H9 (cell line): ENCODE results near the gene FBXL14. TPM values are rescaled to one million over a fixed set of nuclear protein-coding genes. Genes with fewer than 3 reads are reported as not detected.

Experiments
- DNase-seq: peaks from one replicate; pipeline ENCODE4 v3.0.0-alpha.2; 2017
- H2AFZ ChIP-seq: one replicate; pipeline ENCODE4 v1.6.1; 2013; ENCODE audit warnings: mild to moderate bottlenecking, low read length, control low read depth, moderate library complexity
- H2AK5ac ChIP-seq: 2 replicates; pipeline ENCODE4 v1.6.1; 2013; ENCODE audit warnings: low read length, control low read depth, mixed read lengths; ENCODE audit not compliant: insufficient read length
- H2BK120ac ChIP-seq: one replicate; pipeline ENCODE4 v1.6.1; 2013; ENCODE audit warnings: low read depth, mild to moderate bottlenecking, low read length, control low read depth, inconsistent platforms; ENCODE audit not compliant: poor library complexity, severe bottlenecking
- H2BK12ac ChIP-seq: 2 replicates; pipeline ENCODE4 v1.6.1; 2013; ENCODE audit warnings: low read length, control low read depth, mixed read lengths, low read depth; ENCODE audit not compliant: insufficient read length
- H2BK15ac ChIP-seq: 2 replicates; pipeline ENCODE4 v1.6.1; 2013; ENCODE audit warnings: low read depth, low read length, control low read depth
- H2BK20ac ChIP-seq: one replicate; pipeline ENCODE4 v1.6.1; 2013; ENCODE audit warnings: low read depth, mild to moderate bottlenecking, low read length, control low read depth, inconsistent platforms; ENCODE audit not compliant: poor library complexity, severe bottlenecking
- H2BK5ac ChIP-seq: 2 replicates; pipeline ENCODE4 v1.6.1; 2013; ENCODE audit warnings: low read length, control low read depth, mixed read lengths; ENCODE audit not compliant: insufficient read length
- H3K14ac ChIP-seq: 2 replicates; pipeline ENCODE4 v1.6.1; 2013; ENCODE audit warnings: low read length, control low read depth; ENCODE audit not compliant: insufficient read depth
- H3K18ac ChIP-seq: 2 replicates; pipeline ENCODE4 v1.6.1; 2013; ENCODE audit warnings: low read depth, mild to moderate bottlenecking, mixed read lengths, low read length, control low read depth; ENCODE audit not compliant: insufficient read length
- H3K23ac ChIP-seq: 2 replicates; pipeline ENCODE4 v1.6.1; 2013; ENCODE audit warnings: low read length, control low read depth, mixed read lengths, low read depth; ENCODE audit not compliant: insufficient read length
- H3K23me2 ChIP-seq: 2 replicates; pipeline ENCODE4 v1.6.1; 2013; ENCODE audit warnings: low read depth, mild to moderate bottlenecking, mixed read lengths, low read length, control low read depth; ENCODE audit not compliant: insufficient read length, poor library complexity, severe bottlenecking
- H3K27ac ChIP-seq: 2 replicates; pipeline ENCODE4 v1.5.1; 2013; ENCODE audit warnings: low read length, control low read depth, mixed read lengths, low read depth; ENCODE audit not compliant: insufficient read length
- H3K27me3 ChIP-seq: 2 replicates; pipeline ENCODE4 v1.6.1; 2013; ENCODE audit warnings: low read length, control low read depth, inconsistent platforms; ENCODE audit not compliant: insufficient read depth
- H3K4ac ChIP-seq: 2 replicates; pipeline ENCODE4 v1.6.1; 2013; ENCODE audit warnings: low read depth, mild to moderate bottlenecking, control low read depth, inconsistent platforms, low read length, moderate library complexity
- H3K4me1 ChIP-seq: 2 replicates; pipeline ENCODE4 v1.6.1; 2013; ENCODE audit warnings: low read length, control low read depth, inconsistent platforms; ENCODE audit not compliant: insufficient read depth
- H3K4me2 ChIP-seq: 2 replicates; pipeline ENCODE4 v1.6.1; 2013; ENCODE audit warnings: low read length, control low read depth, mixed read lengths; ENCODE audit not compliant: insufficient read length, insufficient read depth
- H3K56ac ChIP-seq: 2 replicates; pipeline ENCODE4 v1.6.1; 2013; ENCODE audit warnings: low read depth, mild to moderate bottlenecking, mixed read lengths, low read length, control low read depth; ENCODE audit not compliant: insufficient read length
- H3K79me1 ChIP-seq: 2 replicates; pipeline ENCODE4 v1.6.1; 2013; ENCODE audit warnings: low read depth, mild to moderate bottlenecking, moderate library complexity, low read length, control low read depth, inconsistent platforms; ENCODE audit not compliant: insufficient read depth, poor library complexity, severe bottlenecking
- H3K79me2 ChIP-seq: 2 replicates; pipeline ENCODE4 v1.6.1; 2013; ENCODE audit warnings: low read length, control low read depth, inconsistent platforms; ENCODE audit not compliant: insufficient read depth
- H3K9ac ChIP-seq: 2 replicates; pipeline ENCODE4 v1.6.1; 2013; ENCODE audit warnings: low read length, control low read depth, mixed read lengths; ENCODE audit not compliant: insufficient read length; ENCODE audit errors: extremely low read depth
- H3K9me3 ChIP-seq: one replicate; pipeline ENCODE4 v1.6.1; 2013; ENCODE audit warnings: low read depth, low read length, inconsistent platforms; ENCODE audit not compliant: control insufficient read depth
- H3T11ph ChIP-seq: one replicate; pipeline ENCODE4 v1.6.1; 2013; ENCODE audit warnings: mild to moderate bottlenecking, low read length, control low read depth, inconsistent platforms
- H4K20me1 ChIP-seq: one replicate; pipeline ENCODE4 v1.6.1; 2013; ENCODE audit not compliant: control insufficient read depth, insufficient read length, insufficient read depth
- H4K5ac ChIP-seq: 2 replicates; pipeline ENCODE4 v1.6.1; 2013; ENCODE audit warnings: low read depth, mild to moderate bottlenecking, mixed read lengths, low read length, control low read depth; ENCODE audit not compliant: insufficient read length
- H4K8ac ChIP-seq: replicated peaks from 2 replicates; pipeline ENCODE4 v1.6.1; 2013; ENCODE audit warnings: low read length, control low read depth, mixed read lengths, low read depth; ENCODE audit not compliant: insufficient read length
- H4K91ac ChIP-seq: 2 replicates; pipeline ENCODE4 v1.6.1; 2013; ENCODE audit warnings: low read depth, mild to moderate bottlenecking, moderate library complexity, mixed read lengths, low read length, control low read depth; ENCODE audit not compliant: insufficient read length
- H3K27ac Mint-ChIP-seq, 3 experiments: 2 replicates in 2 of 3; 3 replicates in 1 of 3; pipeline ENCODE4 v1.8.0; 2020 to 2021; ENCODE audit warnings: mixed read lengths in 3 of 3, mild to moderate bottlenecking in 1 of 3, moderate library complexity in 1 of 3
- H3K27me3 Mint-ChIP-seq: 2 replicates; pipeline ENCODE4 v1.8.0; 2021; ENCODE audit warnings: low read depth, mild to moderate bottlenecking, moderate library complexity, mixed read lengths
- H3K36me3 Mint-ChIP-seq, 3 experiments: 2 replicates in 2 of 3; 3 replicates in 1 of 3; pipeline ENCODE4 v1.8.0; 2020 to 2021; ENCODE audit warnings: low read depth in 3 of 3, mixed read lengths in 3 of 3; ENCODE audit not compliant: insufficient read depth in 1 of 3
- H3K4me1 Mint-ChIP-seq, 2 experiments: 2 replicates each; pipeline ENCODE4 v1.8.0; 2020; ENCODE audit warnings: mixed read lengths in 2 of 2
- H3K4me3 Mint-ChIP-seq, 2 experiments: 2 replicates in 1 of 2; 3 replicates in 1 of 2; pipeline ENCODE4 v1.8.0; 2020 to 2021; ENCODE audit warnings: mild to moderate bottlenecking in 2 of 2, mixed read lengths in 2 of 2, moderate library complexity in 1 of 2
- H3K9me3 Mint-ChIP-seq, 2 experiments: 2 replicates in 1 of 2; 3 replicates in 1 of 2; pipeline ENCODE4 v1.8.0; 2020; ENCODE audit warnings: mild to moderate bottlenecking in 2 of 2, mixed read lengths in 2 of 2, moderate library complexity in 1 of 2
- WGBS: extraction: QIAGEN DNeasy Blood & Tissue Kit; methylation state at CpG from one replicate; pipeline ENCODE4 v1.1.7; 2013; ENCODE audit warnings: missing lambda C conversion rate, low lambda C conversion rate, mixed read lengths; ENCODE audit not compliant: insufficient read length; ENCODE audit errors: extremely low coverage; 5-methylcytosine and 5-hydroxymethylcytosine counted together
- total RNA-seq: library from RNA; stranded (reverse); gene quantifications from 2 replicates; pipeline ENCODE4 v1.2.1, GENCODE V29; 2021
- TF ChIP-seq, protein P1 (sequence below): fragments of 200-600 bp; sonication (generic); conservative IDR thresholded peaks from 3 replicates; pipeline ENCODE4 v1.8.0; 2021; ENCODE audit warnings: antibody characterized with exemption, mild to moderate bottlenecking

Gene FBXL14
- total RNA-seq, 1 experiment from 2014 or later, result 15.6 TPM

DNA sequence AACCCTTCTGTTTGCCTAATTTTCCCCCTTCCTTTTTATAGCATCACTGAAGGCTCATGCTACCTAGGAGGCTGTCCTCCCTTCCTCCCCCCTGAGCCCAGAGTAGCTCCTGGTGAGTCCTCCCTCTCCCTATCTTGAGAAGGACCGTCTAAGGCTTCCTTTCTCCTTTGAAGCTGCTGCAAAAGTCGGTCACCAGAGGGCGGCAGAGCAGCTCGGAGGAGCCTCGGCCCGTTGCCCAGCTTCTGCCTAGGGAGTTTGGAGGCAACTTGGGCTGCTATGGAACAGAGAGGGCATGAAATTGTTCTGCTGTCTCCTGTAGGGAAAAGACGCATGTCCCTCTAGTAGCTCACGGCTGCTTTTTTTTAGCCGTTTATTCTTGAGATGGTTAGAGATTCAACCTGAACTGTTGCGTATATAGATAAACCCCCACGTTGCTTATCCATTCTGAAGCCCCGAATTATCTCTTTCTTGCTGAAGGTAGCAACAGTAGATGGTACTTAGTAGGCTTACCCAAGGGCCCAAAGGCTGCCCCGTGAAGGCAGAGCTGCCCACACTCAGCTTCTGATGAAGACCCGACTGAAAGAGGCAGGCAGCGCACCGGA, 40.3 kb upstream of the FBXL14 start:
- no peak overlapping the region for H3K18ac ChIP-seq
- peaks cover 63% of the 10 kb centered on the region for H3K27me3 Mint-ChIP-seq

More for the DNA sequence above, 40.3 kb upstream of the FBXL14 start:
- H3K4me3 Mint-ChIP-seq, result no peak overlapping the region
- no peaks in the 10 kb centered on the region for H3K9me3 ChIP-seq
- H3K9ac ChIP-seq, result no peak overlapping the region
- H3K27ac ChIP-seq, result no peak overlapping the region
- H2BK120ac ChIP-seq, result no peak overlapping the region
- H3K23ac ChIP-seq, result no peak overlapping the region
- H2AK5ac ChIP-seq, result no peak overlapping the region
- no CpG with 5 or more reads among the region's 16 CpGs for WGBS
- no peak overlapping the region for H3K14ac ChIP-seq
- DNase-seq, result peak; percentile 89
- peaks cover 0 to 4% of the 10 kb centered on the region in 2 experiments; a peak in 1 of 5 replicates for H3K9me3 Mint-ChIP-seq
- H2BK20ac ChIP-seq, result no peak overlapping the region
- no peak overlapping the region for H3K4ac ChIP-seq
- peaks cover 29 to 41% of the 10 kb centered on the region in 2 experiments for H3K4me1 Mint-ChIP-seq
- no peak overlapping the region for H3T11ph ChIP-seq
- H3K4me1 ChIP-seq, result peaks cover 2% of the 10 kb centered on the region
- no peaks in the 10 kb centered on the region for H4K20me1 ChIP-seq
- H2BK15ac ChIP-seq, result no peak overlapping the region
- H3K4me2 ChIP-seq, result no peak overlapping the region
- H4K8ac ChIP-seq, result no peak overlapping the region
- no peaks in the 10 kb centered on the region for H3K79me2 ChIP-seq
- no peak overlapping the region for H3K27ac Mint-ChIP-seq
- peaks cover 30% of the 10 kb centered on the region; the same call in 1 of the 2 replicates for H3K27me3 ChIP-seq
- peaks cover 2% of the 10 kb centered on the region for H3K23me2 ChIP-seq
- H4K5ac ChIP-seq, result no peak overlapping the region
- H2AFZ ChIP-seq, result no peak overlapping the region
- no peak overlapping the region for H3K56ac ChIP-seq
- H2BK5ac ChIP-seq, result no peak overlapping the region
- TF ChIP-seq, protein P1, sequence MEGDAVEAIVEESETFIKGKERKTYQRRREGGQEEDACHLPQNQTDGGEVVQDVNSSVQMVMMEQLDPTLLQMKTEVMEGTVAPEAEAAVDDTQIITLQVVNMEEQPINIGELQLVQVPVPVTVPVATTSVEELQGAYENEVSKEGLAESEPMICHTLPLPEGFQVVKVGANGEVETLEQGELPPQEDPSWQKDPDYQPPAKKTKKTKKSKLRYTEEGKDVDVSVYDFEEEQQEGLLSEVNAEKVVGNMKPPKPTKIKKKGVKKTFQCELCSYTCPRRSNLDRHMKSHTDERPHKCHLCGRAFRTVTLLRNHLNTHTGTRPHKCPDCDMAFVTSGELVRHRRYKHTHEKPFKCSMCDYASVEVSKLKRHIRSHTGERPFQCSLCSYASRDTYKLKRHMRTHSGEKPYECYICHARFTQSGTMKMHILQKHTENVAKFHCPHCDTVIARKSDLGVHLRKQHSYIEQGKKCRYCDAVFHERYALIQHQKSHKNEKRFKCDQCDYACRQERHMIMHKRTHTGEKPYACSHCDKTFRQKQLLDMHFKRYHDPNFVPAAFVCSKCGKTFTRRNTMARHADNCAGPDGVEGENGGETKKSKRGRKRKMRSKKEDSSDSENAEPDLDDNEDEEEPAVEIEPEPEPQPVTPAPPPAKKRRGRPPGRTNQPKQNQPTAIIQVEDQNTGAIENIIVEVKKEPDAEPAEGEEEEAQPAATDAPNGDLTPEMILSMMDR, result peak; percentile 90
- no peak overlapping the region for H2BK12ac ChIP-seq
- peaks cover 0 to 1% (median 0%) of the 10 kb centered on the region in 3 experiments; a peak in 1 of 7 replicates for H3K36me3 Mint-ChIP-seq
- H4K91ac ChIP-seq, result no peak overlapping the region
- no peaks in the 10 kb centered on the region for H3K79me1 ChIP-seq
